Stimulated activated CD8-positive, alpha-beta memory T cell treated with anti-CD3 and anti-CD28 coated beads, Interleukin-7, amount 100 ng/mL, for 48 hours (primary cell): ENCODE results near the gene STUM.
"Not testable (repeated sequence)": the region's sequence is repeated elsewhere in the genome, so short reads cannot be mapped to it uniquely, and the experiment has no call there.

Experiments
- DNase-seq, 2 donors: peaks; one replicate each; pipeline ENCODE4 v3.0.0-alpha.2; 2020; ENCODE audit warnings: low read depth in 1 of 2; ENCODE audit errors: extremely low read depth in 1 of 2

Gene STUM

DNA sequence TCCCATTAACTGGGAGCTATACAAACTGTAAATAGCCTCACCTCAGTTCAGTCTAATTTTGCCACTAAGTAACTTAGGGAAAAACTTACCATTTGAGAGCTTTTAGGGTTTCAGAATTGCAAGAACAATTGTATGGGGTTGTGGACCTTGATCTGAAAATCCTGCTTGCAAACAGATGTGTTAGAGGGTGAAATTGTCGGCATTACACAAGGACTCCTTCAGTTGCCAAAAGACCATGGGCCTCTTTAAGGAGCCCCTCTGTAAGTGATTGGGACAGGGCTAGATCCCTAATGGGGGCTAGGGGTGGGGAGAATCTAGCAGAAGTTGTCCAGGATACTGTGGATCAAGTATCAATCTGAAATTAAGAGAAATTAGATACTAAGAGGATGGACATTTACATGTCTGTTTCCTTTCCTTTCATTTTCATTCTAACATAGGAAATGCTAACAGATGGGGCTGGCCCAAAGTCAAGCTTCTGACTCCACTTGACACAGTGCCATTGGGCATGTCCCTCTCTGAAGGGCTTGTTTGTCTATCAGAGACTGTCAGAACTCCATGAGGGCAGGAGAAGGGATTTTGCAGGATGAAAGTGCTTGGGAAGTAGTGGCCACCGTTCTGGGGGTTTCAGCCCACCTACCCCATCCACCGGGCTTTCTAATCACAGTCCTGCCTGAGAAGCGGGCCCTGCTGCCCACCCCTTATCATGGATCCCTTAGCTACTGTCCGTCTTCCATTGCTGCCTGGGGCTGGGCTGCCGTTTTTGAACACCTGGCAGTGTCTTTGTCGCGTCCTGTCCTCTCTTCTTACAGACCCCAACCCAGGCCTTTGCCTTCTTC is 54.7 kb downstream of the STUM start:
- no peak for DNase-seq

DNA sequence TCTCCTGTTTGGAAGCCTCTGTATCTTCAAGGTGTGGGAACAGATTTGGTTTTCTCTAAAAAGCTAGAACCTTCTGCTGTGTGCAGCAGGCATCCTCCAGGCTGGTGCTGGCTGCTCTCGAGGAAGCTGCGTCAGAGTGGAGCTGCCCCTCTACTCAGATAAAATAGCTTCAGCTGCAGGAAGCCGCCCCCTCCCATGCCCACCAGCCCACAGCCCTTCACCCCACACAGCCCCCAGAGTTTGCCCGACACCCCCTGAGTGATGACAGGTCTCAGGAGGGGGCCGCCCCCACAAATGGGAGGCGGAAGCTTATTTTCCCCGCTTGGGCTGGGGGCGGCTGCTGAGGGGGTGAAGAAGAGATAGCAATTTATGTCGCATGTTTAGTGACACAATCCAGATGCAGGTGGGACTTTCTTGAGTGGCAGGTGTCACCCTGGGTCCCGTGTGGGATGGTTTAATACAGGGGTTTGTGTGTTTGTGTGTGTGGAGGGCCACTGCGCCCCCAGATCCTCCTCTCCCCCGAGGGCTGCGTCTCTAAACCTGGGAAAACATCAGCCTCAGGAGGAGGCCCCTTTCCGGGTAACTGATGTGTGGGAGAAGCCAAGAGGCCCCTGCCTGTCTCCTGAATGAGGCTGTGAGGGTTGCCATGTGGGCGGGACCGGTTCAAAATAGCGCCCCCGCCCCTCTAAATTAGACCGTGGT is 55.4 kb downstream of the STUM start:
- no peak for DNase-seq

DNA sequence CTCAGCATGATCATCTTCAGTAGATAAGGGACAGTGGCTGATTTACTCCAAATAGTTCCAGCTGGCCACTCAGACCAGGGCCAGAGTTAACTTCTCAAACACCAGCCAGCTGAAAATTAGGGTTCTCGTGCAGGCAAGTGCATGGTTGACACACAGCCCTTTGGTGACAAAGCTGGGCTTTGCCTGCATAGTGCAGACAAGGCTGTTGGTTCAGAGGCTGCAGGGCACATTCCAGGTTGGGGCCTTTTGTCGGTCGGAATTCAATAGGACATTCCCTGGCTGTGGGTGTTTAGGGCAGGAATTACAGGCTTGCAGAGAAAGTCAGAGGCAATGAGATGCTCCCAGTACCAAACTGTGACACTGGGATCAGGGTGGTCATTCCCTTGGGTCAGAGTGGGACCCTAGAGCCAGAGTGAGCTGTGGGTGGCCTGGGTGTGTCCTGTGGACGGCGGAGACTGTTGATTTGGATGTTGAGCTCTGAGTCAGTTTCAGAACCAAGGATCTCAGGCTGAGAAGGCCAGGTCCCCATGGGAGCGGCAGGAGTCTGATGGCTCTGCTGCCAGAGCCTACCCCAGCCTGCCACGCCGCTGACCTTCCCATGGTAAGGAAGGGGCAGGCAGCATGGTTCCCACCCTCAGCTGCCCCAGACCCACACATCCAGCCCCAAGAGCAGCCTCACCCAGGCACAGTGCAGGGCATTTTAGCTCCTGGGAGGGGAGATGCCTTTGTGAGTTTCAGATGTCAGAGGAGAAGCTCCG is 56.2 kb downstream of the STUM start:
- no peak for DNase-seq

DNA sequence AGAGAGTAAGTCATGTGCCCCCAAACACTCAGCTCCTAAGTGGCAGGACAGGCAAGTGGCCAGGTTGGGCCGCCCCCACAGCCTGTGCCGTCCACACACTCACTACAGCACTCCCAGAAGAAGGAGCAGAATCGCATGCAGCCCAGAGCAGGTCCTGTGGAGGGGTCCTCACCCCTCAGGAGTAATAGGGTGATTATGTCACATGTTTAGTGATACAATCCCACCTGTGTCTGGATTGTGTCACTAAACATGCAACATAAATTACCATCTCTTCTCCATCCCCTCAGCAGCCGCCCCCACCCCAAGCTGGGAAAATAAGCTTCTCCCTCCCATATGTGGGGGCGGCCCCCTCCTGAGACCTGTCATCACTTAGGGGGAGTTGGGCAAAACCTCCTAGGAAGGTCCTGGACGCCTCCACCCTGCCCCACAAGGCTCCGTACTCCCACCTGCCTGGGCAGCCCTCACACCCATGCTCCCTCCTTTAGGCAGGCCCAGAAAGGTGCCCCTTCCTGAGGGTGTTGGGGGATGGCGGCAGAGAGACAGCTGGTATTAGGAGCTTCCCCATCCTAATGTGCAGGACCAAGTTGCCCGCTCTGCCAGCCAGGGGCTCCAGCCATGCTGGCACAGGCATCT is 56.9 kb downstream of the STUM start:
- no peak for DNase-seq

DNA sequence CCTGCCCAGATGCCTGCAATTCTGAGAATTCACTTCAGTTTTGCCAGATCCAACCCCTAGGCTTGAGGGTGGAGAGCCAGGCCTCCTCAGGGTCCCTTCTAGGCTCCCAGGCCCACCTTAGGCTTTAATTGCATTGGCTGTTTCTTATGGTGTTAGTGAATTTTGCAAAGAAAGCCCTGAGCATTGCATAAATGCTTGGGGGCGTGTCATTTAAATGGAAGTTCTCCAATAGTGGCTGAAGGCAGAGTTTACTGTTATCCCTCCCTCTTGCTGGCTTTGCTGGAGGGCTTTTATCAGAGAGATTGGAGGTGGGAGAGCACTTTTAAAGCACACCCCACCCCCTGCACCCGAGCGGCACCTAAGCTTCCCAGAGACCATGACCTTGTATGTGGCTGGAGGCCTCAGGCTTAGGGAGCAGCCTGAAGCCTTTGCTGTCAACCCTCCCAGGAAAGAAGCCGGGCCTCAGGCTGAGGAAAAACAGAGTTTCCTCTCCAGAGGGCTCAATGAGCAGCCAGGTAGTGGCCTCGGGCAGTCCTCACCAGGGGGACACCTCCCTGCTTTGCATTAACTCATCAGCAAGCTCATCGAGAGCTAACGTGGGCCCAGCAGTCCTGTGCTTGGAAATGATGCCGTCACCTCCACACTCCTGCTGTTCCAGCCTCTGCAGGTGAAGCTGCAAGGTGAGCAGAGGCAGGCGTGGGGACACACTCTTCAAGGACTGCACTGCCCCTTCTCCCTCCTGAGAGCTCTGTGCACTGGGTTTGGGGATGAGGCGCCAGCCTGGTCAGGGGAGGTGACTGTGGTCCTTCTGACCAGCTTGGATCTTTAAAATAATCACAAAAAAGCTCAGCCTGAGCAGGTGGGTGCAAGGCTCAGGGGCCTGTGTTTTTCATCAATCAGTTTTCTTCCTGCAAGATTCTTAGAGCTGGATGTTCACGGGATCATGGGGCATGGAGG is 58.0 kb downstream of the STUM start:
- DNase-seq, result no peak

DNA sequence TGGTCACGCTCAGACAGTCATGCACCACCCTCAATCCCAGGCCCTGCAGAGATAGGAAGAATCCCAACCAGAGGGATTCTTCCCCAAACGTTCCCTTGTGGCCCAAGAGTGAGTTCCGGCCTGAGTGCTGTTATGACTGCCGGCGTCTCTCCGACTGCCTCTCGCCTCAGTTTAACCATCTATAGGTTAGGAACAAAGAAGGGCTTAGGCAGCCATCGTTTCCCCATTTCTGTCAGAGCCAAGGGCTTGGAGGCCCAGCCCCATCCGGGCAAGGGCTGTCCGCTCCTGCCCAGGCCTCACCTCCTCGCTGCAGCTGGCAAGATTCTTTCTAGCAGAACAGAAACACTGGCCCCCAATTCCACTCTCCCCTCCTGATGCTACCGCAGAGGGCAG is 58.7 kb downstream of the STUM start:
- DNase-seq, result no peak

DNA sequence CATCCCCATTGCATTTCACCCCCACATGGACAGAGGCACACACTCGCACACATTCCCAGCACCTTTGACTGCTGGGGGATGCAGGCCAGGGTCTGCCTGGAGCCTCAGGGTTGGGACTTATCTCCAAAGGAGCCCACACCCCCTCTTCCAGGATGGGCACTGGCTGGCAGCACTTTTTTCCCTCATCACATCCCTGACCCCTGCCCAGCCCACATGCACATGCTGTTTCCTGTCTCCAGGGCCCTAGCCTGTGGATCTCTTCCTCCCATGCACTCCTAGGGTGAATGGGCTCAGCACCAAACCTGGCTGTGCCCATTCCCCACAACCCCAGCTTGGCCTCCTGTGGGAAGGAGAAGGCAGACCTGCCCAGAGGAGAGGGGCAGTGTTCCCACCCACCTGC is 59.3 kb downstream of the STUM start:
- no peak for DNase-seq

DNA sequence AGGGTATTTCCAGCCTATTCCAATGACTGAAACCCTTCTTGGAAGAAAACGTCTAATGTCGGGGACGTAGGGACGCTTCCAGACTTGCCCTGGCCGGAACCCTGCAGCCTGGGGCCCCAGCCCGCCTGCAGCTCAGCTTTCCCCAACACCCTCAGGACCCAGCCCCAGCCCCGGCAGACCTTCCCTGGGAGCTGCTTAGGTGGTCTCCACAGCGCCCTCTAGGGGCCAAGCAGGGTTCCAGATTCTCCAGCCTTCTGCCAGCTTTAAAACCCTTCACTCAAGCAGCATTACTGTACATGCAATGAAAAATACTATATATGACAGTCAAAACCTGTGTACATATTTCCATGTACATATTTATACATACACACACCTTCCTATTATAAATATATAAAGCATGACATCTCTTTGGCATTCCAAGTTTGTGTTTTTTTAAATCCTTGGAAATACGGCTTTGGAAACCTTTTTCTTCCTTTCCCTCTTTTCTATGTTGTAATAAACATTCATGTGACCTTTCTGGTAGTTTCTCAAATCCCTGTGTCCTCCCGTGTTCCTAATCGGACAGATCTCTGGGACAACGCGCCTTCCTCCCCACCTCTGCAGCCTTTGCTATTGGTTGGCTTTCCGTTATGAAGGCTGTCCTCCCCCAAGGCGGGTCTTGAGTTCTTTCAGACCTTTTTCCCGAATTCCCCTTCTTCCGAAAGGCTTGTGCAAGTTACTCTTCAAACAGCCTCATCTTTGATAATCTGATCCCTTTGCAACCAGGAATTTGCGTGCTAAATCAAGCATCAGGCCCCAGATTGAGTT is 60.3 kb downstream of the STUM start:
- DNase-seq, result peak in 1 of 2 donors; percentile 44

DNA sequence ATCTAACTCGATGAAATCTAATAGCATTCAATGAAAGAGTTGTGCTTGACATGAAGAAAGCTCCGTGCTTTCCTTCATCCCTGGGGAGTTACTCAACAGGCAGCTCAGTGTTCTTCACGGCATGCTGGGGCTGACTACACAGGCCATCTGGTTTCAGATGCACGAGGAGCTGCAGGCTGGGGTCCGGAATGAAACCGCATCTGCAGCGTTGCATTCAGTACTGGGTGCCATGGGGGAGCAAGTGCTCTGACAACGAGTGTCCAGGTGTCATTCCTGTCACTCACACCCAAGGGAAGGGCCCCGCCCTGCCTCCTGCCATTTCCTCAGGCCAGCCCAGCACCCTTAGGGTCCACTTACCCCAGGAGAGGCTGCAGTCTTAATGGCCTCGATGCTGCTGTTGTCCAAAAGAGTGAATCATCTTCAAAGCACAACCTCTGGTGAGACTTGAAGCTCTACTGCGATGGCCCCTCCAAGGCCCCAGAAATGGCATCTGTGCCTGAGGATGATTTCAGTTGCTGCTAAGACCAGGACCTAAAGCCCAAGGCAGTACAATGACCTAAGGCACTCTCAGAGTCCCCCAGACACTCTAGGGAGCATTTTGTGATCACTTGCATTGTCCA is 61.4 kb downstream of the STUM start:
- no peak for DNase-seq

DNA sequence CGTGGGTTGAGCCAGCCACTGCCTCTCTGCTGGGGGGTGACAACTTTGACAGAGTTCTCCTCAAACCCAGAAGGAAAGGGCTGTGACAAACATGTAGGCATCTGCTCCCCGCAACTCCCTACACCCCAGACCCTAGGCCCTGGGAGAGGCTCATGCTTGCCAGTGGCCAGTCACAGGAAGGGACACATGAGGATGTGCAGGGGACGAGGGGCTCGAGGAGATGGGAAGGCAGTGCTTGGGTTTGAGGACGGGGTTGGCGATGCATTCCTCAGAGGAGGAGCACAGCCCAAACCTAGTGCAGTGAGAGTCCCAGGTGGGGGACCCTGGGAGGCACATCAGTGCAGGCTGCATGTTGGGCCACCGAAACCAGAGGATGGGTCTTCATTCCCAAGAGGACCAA is 62.1 kb downstream of the STUM start:
- DNase-seq, result no peak

DNA sequence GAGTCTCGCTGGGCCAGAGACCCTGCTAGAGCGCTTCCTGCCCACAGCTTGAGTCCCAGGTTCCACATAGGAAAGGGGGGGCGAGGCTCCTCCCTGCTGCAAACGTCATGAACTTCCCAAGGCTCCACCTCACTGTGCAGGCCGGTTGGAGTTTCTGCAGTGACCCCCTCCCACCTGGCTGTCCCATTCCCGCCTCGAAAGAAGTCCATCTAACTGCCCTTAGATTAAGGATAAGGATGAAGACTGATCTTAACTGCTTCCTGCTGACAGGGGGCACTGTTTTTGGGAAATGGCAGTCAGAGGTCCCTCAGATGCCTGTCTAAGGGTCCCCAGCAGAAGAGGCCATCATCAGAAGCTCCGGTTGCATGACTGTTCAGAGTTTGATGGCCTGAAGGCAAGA is 62.7 kb downstream of the STUM start:
- DNase-seq, result no peak

DNA sequence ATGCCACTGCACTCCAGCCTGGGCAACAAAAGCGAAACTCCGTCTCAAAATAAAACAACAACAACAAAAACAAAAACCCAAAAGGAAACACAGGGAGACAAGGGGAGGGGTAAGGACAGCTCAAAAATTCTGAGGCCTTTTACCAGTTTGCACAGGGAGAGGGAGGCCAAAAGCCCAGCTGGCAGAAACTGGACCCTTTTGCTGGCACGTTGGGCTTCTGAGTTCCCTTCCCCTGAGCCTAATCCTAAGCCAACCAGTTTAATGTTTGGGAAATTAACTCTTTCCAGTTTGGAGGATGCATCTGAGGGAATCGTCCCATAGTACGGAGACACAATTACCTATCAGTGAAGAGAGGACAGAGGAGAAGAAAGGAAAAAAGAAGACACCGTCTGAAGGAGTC is 63.4 kb downstream of the STUM start:
- DNase-seq, result not testable (repeated sequence)

DNA sequence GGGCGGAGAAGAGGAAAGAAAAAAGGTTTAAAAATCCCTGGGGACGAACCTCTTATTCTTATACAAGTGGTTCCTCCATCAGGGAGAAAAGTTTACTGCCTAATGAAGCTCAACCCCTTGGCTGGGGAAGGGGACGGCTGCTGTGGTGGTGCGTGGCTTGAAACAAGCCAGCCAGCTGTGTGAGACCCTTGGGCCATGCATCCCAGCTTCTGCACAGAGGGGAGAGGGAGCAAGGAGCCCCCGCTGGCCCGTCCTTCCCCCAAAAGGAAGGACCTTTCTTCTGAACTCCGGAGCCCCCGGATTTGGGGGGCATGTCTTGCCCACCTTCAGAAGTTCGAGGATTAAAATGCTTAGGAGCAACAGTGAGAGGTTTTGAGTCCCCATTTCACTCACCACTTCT is 67.3 kb downstream of the STUM start:
- no peak for DNase-seq

DNA sequence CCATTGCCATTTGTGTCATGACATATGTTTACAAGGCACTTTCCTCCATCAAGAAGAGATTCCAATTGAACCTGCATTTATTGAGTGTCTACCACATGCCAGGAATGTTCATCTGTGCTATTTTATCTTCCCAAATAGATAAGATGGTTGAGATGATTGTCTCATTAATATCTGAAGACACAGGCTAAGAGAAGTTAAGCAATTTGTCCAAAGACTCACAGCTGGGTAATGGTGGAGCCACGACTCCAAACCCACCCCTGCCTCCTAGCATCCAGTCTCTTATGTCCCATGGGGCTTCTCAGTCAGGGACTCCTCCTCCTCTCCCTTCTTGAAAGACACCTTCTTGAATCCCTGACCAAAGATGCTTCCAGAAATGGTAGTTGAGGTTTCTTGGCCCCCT is 68.1 kb downstream of the STUM start:
- DNase-seq, result no peak

DNA sequence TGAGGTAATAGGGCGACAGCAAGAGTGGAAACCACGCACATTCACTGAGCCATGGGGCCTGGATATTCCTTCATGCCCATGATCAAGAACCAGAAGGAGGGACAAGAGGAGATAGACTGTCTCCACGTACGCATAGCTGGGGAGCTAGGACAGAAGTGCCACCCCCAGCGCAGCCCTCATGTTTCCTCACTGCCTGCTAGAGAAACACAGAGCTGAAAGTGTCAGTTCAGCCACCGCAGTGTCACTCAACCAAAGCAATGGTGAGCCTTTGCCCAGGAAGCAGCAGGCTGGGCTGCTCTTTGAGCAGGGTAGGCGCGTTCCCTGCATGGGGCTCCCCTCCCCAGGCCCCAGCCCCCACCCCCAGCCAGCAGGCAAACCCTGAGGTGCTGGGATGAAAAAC is 68.5 kb downstream of the STUM start:
- DNase-seq, result no peak

DNA sequence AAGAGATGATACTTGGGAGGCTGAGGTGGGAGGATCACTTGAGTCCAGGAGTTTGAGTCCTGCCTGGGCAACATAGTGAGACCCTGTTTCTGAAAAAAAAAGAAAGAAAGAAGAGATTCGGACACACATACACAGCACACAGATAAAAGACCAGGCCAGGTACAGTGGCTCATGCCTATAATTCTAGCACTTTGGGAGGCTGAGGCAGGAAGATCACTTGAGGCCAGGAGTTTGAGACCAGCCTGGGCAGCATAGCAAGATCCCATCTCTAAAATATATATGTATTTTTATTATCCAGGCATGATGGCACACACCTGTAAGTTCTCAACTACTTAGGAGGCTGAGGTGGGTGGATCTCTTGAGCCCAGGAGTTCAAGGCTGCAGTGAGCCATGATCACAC is 69.2 kb downstream of the STUM start:
- DNase-seq, result not testable (repeated sequence)

DNA sequence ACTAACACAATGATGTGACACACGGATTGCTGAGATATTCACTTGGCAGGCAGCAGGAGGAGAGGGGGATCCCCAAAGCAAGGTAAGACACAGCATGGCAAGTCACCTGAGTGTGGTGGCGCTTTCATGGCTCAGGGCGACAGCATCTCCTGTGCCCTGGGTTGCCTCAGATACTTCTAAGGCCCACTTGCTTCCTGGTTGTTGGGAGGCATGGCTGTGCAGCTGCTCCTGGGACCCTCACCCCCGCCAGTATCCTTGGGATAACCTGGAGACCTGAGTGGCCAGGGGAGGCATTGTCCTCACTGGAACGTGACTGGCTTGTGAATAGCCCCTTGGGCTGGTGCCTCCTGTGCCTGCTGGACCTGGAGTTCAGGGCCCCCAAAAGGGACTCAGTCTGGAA is 69.8 kb downstream of the STUM start:
- DNase-seq, result no peak

DNA sequence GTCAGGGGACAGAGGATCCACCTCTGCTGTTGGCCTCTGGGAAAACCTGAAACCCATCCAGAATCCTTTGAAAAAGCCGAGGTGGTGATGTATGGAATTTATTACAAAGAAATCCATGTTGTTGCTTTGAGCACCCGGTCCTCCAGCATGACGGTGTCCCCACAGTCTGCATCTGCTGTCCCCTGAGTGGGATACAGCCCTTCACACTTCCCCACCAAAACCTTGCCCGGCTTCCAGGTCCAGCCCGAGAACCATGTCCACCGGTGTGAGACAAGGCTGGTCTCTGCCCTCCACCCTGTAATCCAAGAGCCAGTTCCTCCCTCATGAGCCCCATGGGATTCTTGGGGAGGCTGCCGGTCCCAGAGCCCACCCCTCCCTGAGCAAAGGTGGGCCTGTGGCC is 70.5 kb downstream of the STUM start:
- DNase-seq, result no peak

DNA sequence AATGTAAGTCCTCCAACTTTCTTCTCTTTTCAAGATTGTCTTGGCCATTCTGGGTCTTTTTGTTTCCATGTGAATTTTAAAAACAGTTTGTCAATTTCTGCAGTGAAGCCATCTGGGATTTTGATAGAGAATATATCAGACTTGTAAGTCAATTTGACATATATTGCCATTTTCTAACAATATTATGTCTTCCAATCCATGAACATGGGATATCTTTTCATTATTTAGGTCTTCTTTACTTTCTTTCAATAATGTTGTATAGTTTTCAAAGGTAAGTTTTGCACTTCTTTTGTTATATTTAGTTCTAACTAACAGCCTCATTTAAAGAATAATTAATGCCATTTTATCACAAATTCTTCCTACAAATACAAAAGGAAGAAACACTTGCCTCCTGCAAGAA is 73.4 kb downstream of the STUM start:
- DNase-seq, result no peak
